ENCODE measurements around the gene SLC30A2. TPM values are rescaled to one million over a fixed set of nuclear protein-coding genes. Genes with fewer than 3 reads are reported as not detected.

Gene SLC30A2
- total and polyA plus RNA-seq, 9 of the 15 experiments (the other 6 are each of a cell fraction or from before 2014, with no cell fraction given), result 0.01 to 0.18 (median 0.06) TPM; not detected in 3

DNA sequence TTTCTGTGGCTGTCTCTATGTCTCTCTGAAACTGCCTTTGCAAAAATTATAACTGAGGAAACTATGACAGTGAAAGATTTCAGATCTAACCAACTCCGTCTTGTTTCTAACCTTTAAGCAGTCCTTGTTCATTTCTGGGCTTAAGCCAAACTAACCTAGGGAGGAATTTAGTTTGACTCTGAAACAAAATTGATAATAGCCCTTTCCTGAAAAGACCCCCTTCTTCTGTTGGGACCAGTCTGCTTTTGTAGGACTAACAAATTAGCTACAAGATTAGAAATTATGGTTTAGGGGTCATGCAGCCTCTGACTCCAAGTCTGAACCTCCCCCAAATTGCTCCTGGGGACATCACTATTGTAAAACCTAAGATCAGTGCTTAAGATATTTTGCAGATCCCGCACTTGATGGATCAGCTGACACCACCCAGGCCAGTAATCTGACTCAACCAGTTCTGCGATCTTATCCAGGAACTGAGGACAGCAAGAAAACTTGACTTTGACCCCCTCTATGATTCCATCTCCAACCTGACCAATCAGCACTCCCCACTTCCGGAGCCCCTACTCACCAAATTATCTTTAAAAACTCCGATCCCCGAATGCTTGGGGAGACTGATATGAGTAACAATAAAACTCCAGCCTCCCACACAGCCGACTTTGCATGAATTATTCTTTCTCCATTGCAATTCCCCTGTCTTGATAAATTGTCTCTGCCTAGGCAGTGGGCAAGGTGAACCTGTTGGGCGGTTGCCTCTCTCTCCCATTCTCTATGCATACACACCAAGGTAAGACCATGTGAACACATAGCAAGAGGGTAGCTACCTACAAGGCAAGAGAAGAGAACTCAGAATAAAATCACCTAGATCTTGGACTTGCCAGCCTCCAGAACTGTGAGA lies 32.6 kb upstream of the SLC30A2 start (continued):
- no peak for TF ChIP-seq BRF2 (IDR thresholded peaks at IDR 0.05; ENCODE audit: borderline replicate concordance, insufficient read depth, insufficient read length)
- no peak for TF ChIP-seq JUN (IDR thresholded peaks at IDR 0.05; ENCODE audit: borderline replicate concordance, low read depth, low read length)
- TF ChIP-seq JUN (CRISPR knock-in tag; IDR thresholded peaks at IDR 0.05; ENCODE audit: borderline replicate concordance), result no peak
- no peak for TF ChIP-seq ARID3B (CRISPR knock-in tag; IDR thresholded peaks at IDR 0.05; ENCODE audit: borderline replicate concordance)
- TF ChIP-seq, protein P1, sequence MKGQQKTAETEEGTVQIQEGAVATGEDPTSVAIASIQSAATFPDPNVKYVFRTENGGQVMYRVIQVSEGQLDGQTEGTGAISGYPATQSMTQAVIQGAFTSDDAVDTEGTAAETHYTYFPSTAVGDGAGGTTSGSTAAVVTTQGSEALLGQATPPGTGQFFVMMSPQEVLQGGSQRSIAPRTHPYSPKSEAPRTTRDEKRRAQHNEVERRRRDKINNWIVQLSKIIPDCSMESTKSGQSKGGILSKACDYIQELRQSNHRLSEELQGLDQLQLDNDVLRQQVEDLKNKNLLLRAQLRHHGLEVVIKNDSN (CRISPR knock-in tag; IDR thresholded peaks at IDR 0.05), result no peak
- no peak for TF ChIP-seq DMBX1 (CRISPR knock-in tag; IDR thresholded peaks at IDR 0.05; ENCODE audit: borderline replicate concordance)
- TF ChIP-seq KAT7 (CRISPR knock-in tag; IDR thresholded peaks at IDR 0.05; ENCODE audit: borderline replicate concordance), result no peak; the same call in 1 of the 2 replicates
- TF ChIP-seq ZNF274 (IDR thresholded peaks at IDR 0.05; ENCODE audit: borderline replicate concordance, low read depth, low read length), result no peak
- no peak for TF ChIP-seq RBM15 (IDR thresholded peaks at IDR 0.05; ENCODE audit: insufficient read depth, low read length)
- no peak for TF ChIP-seq ZNF121 (CRISPR knock-in tag; conservative IDR thresholded peaks at IDR 0.05)
- no peak for TF ChIP-seq ZNF24 (IDR thresholded peaks at IDR 0.05)
- TF ChIP-seq ZBTB34 (CRISPR knock-in tag; IDR thresholded peaks at IDR 0.05), result no peak
- no peak for TF ChIP-seq BRCA1 (IDR thresholded peaks at IDR 0.05)
- TF ChIP-seq BRCA1 (CRISPR knock-in tag; IDR thresholded peaks at IDR 0.05), result no peak
- no peak for TF ChIP-seq KHSRP (IDR thresholded peaks at IDR 0.05)
- TF ChIP-seq ZNF146 (CRISPR knock-in tag; IDR thresholded peaks at IDR 0.05; ENCODE audit: unreplicated experiment), result no peak
- no peak for TF ChIP-seq TRIM25 (IDR thresholded peaks at IDR 0.05; ENCODE audit: borderline replicate concordance)
- no peak for TF ChIP-seq RBM25 (IDR thresholded peaks at IDR 0.05; ENCODE audit: low read depth, low read length, severe bottlenecking)
- TF ChIP-seq HNRNPK (IDR thresholded peaks at IDR 0.05; ENCODE audit: low read depth, low read length, poor library complexity, severe bottlenecking), result no peak
- no peak for TF ChIP-seq NR1H2 (CRISPR knock-in tag; IDR thresholded peaks at IDR 0.05)
